ENCODE results near the gene CDKAL1. TPM values are rescaled to one million over a fixed set of nuclear protein-coding genes. Genes with fewer than 3 reads are reported as not detected.

Gene CDKAL1
- total RNA-seq, 2 donors from 2014 or later: 12.1 to 19.0 TPM

GRCh38 chr6:21182589-21182988 is 648.3 kb downstream of the CDKAL1 start:
- intact Hi-C loops (cut with DNase I): no loop called here
- no peak for DNase-seq (ENCODE audit: low spot score)
- no peaks in the 10 kb centered on the region for H3K36me3 ChIP-seq
- no peaks in the 10 kb centered on the region for H3K27me3 ChIP-seq (replicated peaks; ENCODE audit: insufficient read depth)
- TF ChIP-seq POLR2A (IDR thresholded peaks at IDR 0.05): no peak
- no peak for TF ChIP-seq POLR2AphosphoS5 (IDR thresholded peaks at IDR 0.05)
- TF ChIP-seq CTCF (IDR thresholded peaks at IDR 0.05): no peak
- no peaks in the 10 kb centered on the region for H3K4me1 ChIP-seq (replicated peaks)
- H3K9me3 ChIP-seq: no peaks in the 10 kb centered on the region
- no peak overlapping the region for H3K4me3 ChIP-seq
- H3K27ac ChIP-seq: no peak overlapping the region

- H3K27ac ChIP-seq: no peak overlapping the region
- no peaks in the 10 kb centered on the region for H3K4me1 ChIP-seq (replicated peaks)
- no peaks in the 10 kb centered on the region for H3K9me3 ChIP-seq
- intact Hi-C loops (cut with DNase I): no loop called here
- no peak overlapping the region for H3K4me3 ChIP-seq
- H3K27me3 ChIP-seq (replicated peaks; ENCODE audit: insufficient read depth): no peaks in the 10 kb centered on the region
- TF ChIP-seq POLR2AphosphoS5 (IDR thresholded peaks at IDR 0.05) (no peak), POLR2A (IDR thresholded peaks at IDR 0.05) (no peak), CTCF (IDR thresholded peaks at IDR 0.05) (no peak)
- no peak for DNase-seq (ENCODE audit: low spot score)
- H3K36me3 ChIP-seq: no peaks in the 10 kb centered on the region
- 43% methylated on average over 4 of the region's 4 CpGs for WGBS
Observed at GRCh38 chr6:21185861-21186478, 651.7 kb downstream of the CDKAL1 start.

- intact Hi-C loops (cut with DNase I): no loop called here
- no peaks in the 10 kb centered on the region for H3K27me3 ChIP-seq (replicated peaks; ENCODE audit: insufficient read depth)
- TF ChIP-seq POLR2A (IDR thresholded peaks at IDR 0.05) (no peak), CTCF (IDR thresholded peaks at IDR 0.05) (no peak), POLR2AphosphoS5 (IDR thresholded peaks at IDR 0.05) (no peak)
- H3K9me3 ChIP-seq: no peaks in the 10 kb centered on the region
- H3K36me3 ChIP-seq: no peaks in the 10 kb centered on the region
- H3K27ac ChIP-seq: no peak overlapping the region
- DNase-seq (ENCODE audit: low spot score): no peak
- no peaks in the 10 kb centered on the region for H3K4me1 ChIP-seq (replicated peaks)
- 49% methylated on average over 2 of the region's 2 CpGs for WGBS
- H3K4me3 ChIP-seq: no peak overlapping the region
Observed at GRCh38 chr6:21186479-21187055, 652.3 kb downstream of the CDKAL1 start.

GRCh38 chr6:21187485-21187884 is 653.2 kb downstream of the CDKAL1 start:
- no peak for DNase-seq (ENCODE audit: low spot score)
- Histone ChIP-seq H3K9me3 (no peaks in the 10 kb centered on the region), H3K4me1 (replicated peaks) (no peaks in the 10 kb centered on the region), H3K36me3 (no peaks in the 10 kb centered on the region), H3K27me3 (replicated peaks; ENCODE audit: insufficient read depth) (no peaks in the 10 kb centered on the region), H3K4me3 (no peak overlapping the region), H3K27ac (no peak overlapping the region)
- 58% methylated on average over 2 of the region's 2 CpGs for WGBS
- no peak for TF ChIP-seq CTCF (IDR thresholded peaks at IDR 0.05)
- no peak for TF ChIP-seq POLR2AphosphoS5 (IDR thresholded peaks at IDR 0.05)
- no peak for TF ChIP-seq POLR2A (IDR thresholded peaks at IDR 0.05)
- intact Hi-C loops (cut with DNase I): no loop called here

Measured in prostate gland (tissue), 2 donors.